Measurements from ENCODE around the gene VGF. TPM values are rescaled to one million over a fixed set of nuclear protein-coding genes. Genes with fewer than 3 reads are reported as not detected.
"Not testable (repeated sequence)": the region's sequence is repeated elsewhere in the genome, so short reads cannot be mapped to it uniquely, and the experiment has no call there.

The VGF gene
- not detected for total RNA-seq

GRCh38 chr7:101165075-101165957 is at the start of gene VGF:
Gene VGF, minus strand, starts transcription at chr7:101165569. Its CDS starts 726 bp downstream, at chr7:101164843.
- intact Hi-C loops (cut with micrococcal nuclease), result loop anchor here (1.0 to 2.0 kb wide), 2 partner anchors 11 to 79 kb away; partner anchors contain the start of genes AP1S1 and FIS1
- Mint-ChIP-seq H3K27ac (no peak within 1 kb of the TSS), H3K27me3 (peaks cover 60% of the 10 kb centered on the region)

GRCh38 chr7:101212014-101212413 is 46.6 kb upstream of the VGF start:
- intact Hi-C loops (cut with micrococcal nuclease), result loop anchor here (10.0 kb wide), 1 partner anchor 127 kb away; the partner anchor contains the start of gene TRIM56
- H3K9me3 Mint-ChIP-seq, result no peaks in the 10 kb centered on the region
- peaks cover 24% of the 10 kb centered on the region for H3K36me3 Mint-ChIP-seq
- H3K4me3 Mint-ChIP-seq, result no peak overlapping the region
- H3K4me1 Mint-ChIP-seq (ENCODE audit: low read depth), result peaks cover 9% of the 10 kb centered on the region
- POLR2A ChIA-PET, result no interaction called here
- CTCF ChIA-PET, result no interaction called here
- no peak for DNase-seq
- H3K27me3 Mint-ChIP-seq, result no peaks in the 10 kb centered on the region
- no peak overlapping the region for H3K27ac Mint-ChIP-seq

More at GRCh38 chr7:101165075-101165957, at the start of gene VGF:
- peak within 1 kb of the TSS; percentile 71 for H3K4me3 Mint-ChIP-seq
- H3K4me1 Mint-ChIP-seq (ENCODE audit: low read depth), result peaks cover 53% of the 10 kb centered on the region
- no peaks in the 10 kb centered on the region for H3K9me3 Mint-ChIP-seq
- POLR2A ChIA-PET, result interaction anchor here (1.1 to 2.0 kb wide), 4 partner anchors 9 to 276 kb away, joined by 3 to 6 read pairs (median 4); partner anchors contain the start of genes PLOD3, UFSP1 and ZNHIT1
- CTCF ChIA-PET, result interaction anchor here (0.9 to 2.7 kb wide), 7 partner anchors 8 to 52 kb away, joined by 3 to 20 read pairs (median 4); partner anchors contain the start of genes PLOD3 and ZNHIT1
- peaks cover 8% of the 10 kb centered on the region for H3K36me3 Mint-ChIP-seq
- DNase-seq, result peak; percentile 95

- no peaks in the 10 kb centered on the region for H3K27me3 Mint-ChIP-seq
- POLR2A ChIA-PET, result no interaction called here
- peaks cover 26% of the 10 kb centered on the region for H3K36me3 Mint-ChIP-seq
- intact Hi-C loops (cut with micrococcal nuclease), result loop anchor here (10.0 kb wide), 1 partner anchor 127 kb away; the partner anchor contains the start of gene TRIM56
- H3K4me3 Mint-ChIP-seq, result no peak overlapping the region
- H3K9me3 Mint-ChIP-seq, result no peaks in the 10 kb centered on the region
- no peak for DNase-seq
- peaks cover 6% of the 10 kb centered on the region for H3K4me1 Mint-ChIP-seq (ENCODE audit: low read depth)
- CTCF ChIA-PET, result no interaction called here
- no peak overlapping the region for H3K27ac Mint-ChIP-seq
Observed at GRCh38 chr7:101211501-101211900, 46.1 kb upstream of the VGF start.

- no peaks in the 10 kb centered on the region for H3K9me3 Mint-ChIP-seq
- ChIA-PET POLR2A (no interaction called here), CTCF (no interaction called here)
- H3K4me3 Mint-ChIP-seq, result no peak overlapping the region
- no peak overlapping the region for H3K27ac Mint-ChIP-seq
- DNase-seq, result no peak
- H3K27me3 Mint-ChIP-seq, result no peaks in the 10 kb centered on the region
- no peaks in the 10 kb centered on the region for H3K4me1 Mint-ChIP-seq (ENCODE audit: low read depth)
- peaks cover 23% of the 10 kb centered on the region for H3K36me3 Mint-ChIP-seq
- intact Hi-C loops (cut with micrococcal nuclease), result loop anchor here (10.0 kb wide), 1 partner anchor 125 kb away; the partner anchor contains the start of gene TRIM56
Observed at GRCh38 chr7:101210143-101210542, 44.8 kb upstream of the VGF start.

GRCh38 chr7:101208794-101209193 is 43.4 kb upstream of the VGF start:
- Mint-ChIP-seq H3K4me3 (no peak overlapping the region), H3K4me1 (ENCODE audit: low read depth) (peaks cover 3% of the 10 kb centered on the region), H3K27me3 (peaks cover under 1% of the 10 kb centered on the region), H3K9me3 (no peaks in the 10 kb centered on the region), H3K27ac (no peak overlapping the region), H3K36me3 (peaks cover 19% of the 10 kb centered on the region)
- ChIA-PET POLR2A (no interaction called here), CTCF (no interaction called here)
- intact Hi-C loops (cut with micrococcal nuclease), result no loop called here
- DNase-seq, result no peak

- Mint-ChIP-seq H3K27ac (no peak overlapping the region), H3K9me3 (no peaks in the 10 kb centered on the region), H3K36me3 (peaks cover 19% of the 10 kb centered on the region), H3K27me3 (peaks cover 7% of the 10 kb centered on the region), H3K4me3 (no peak overlapping the region), H3K4me1 (ENCODE audit: low read depth) (peaks cover 5% of the 10 kb centered on the region)
- ChIA-PET CTCF (interaction anchor here (1.4 kb wide), 1 partner anchor 15 kb away, joined by 4 read pairs; no protein-coding TSS in a partner anchor), POLR2A (no interaction called here)
- DNase-seq, result no peak
- intact Hi-C loops (cut with micrococcal nuclease), result no loop called here
Observed at GRCh38 chr7:101207459-101207858, 42.1 kb upstream of the VGF start.

- H3K4me3 Mint-ChIP-seq, result no peak overlapping the region
- intact Hi-C loops (cut with micrococcal nuclease), result no loop called here
- no peak for DNase-seq
- H3K9me3 Mint-ChIP-seq, result no peaks in the 10 kb centered on the region
- peaks cover 7% of the 10 kb centered on the region for H3K27me3 Mint-ChIP-seq
- H3K36me3 Mint-ChIP-seq, result peaks cover 19% of the 10 kb centered on the region
- ChIA-PET POLR2A (no interaction called here), CTCF (interaction anchor here (1.4 to 2.1 kb wide), 2 partner anchors 14 to 75 kb away, joined by 4 to 5 read pairs; no protein-coding TSS in a partner anchor)
- H3K27ac Mint-ChIP-seq, result no peak overlapping the region
- H3K4me1 Mint-ChIP-seq (ENCODE audit: low read depth), result peaks cover 5% of the 10 kb centered on the region
Observed at GRCh38 chr7:101206665-101207042, 41.3 kb upstream of the VGF start.

- no peak overlapping the region for H3K4me3 Mint-ChIP-seq
- no peaks in the 10 kb centered on the region for H3K9me3 Mint-ChIP-seq
- no peak overlapping the region for H3K27ac Mint-ChIP-seq
- no peak for DNase-seq
- ChIA-PET CTCF (interaction anchor here (2.1 to 3.9 kb wide), 2 partner anchors 14 to 76 kb away, joined by 5 to 33 read pairs; no protein-coding TSS in a partner anchor), POLR2A (no interaction called here)
- H3K36me3 Mint-ChIP-seq, result peaks cover 19% of the 10 kb centered on the region
- peaks cover 10% of the 10 kb centered on the region for H3K27me3 Mint-ChIP-seq
- intact Hi-C loops (cut with micrococcal nuclease), result no loop called here
- peaks cover 8% of the 10 kb centered on the region for H3K4me1 Mint-ChIP-seq (ENCODE audit: low read depth)
Observed at GRCh38 chr7:101205901-101206664, 40.7 kb upstream of the VGF start.

GRCh38 chr7:101203740-101204738 is 38.7 kb upstream of the VGF start:
- ChIA-PET POLR2A (interaction anchor here (1.1 to 1.3 kb wide), 2 partner anchors 13 to 14 kb away, joined by 3 read pairs; partner anchors contain the start of genes PLOD3 and ZNHIT1), CTCF (interaction anchor here (1.4 to 3.9 kb wide), 5 partner anchors 12 to 87 kb away, joined by 3 to 33 read pairs (median 4); no protein-coding TSS in a partner anchor)
- DNase-seq, result peak; percentile 52
- H3K36me3 Mint-ChIP-seq, result peaks cover 16% of the 10 kb centered on the region
- H3K4me1 Mint-ChIP-seq (ENCODE audit: low read depth), result peaks cover 10% of the 10 kb centered on the region
- peaks cover 16% of the 10 kb centered on the region for H3K27me3 Mint-ChIP-seq
- H3K4me3 Mint-ChIP-seq, result peak overlapping the region; percentile 69
- intact Hi-C loops (cut with micrococcal nuclease); H3K9me3 Mint-ChIP-seq: not testable (repeated sequence)
- H3K27ac Mint-ChIP-seq, result peak overlapping the region; percentile 87

- ChIA-PET CTCF (interaction anchor here (1.1 to 3.9 kb wide), 2 partner anchors 10 to 15 kb away, joined by 4 to 33 read pairs; partner anchors contain the start of genes PLOD3 and ZNHIT1), POLR2A (no interaction called here)
- Mint-ChIP-seq H3K27me3 (peaks cover 18% of the 10 kb centered on the region), H3K27ac (peak overlapping the region; percentile 13), H3K36me3 (peaks cover 6% of the 10 kb centered on the region), H3K4me3 (no peak overlapping the region), H3K9me3 (no peaks in the 10 kb centered on the region), H3K4me1 (ENCODE audit: low read depth) (peaks cover 10% of the 10 kb centered on the region)
- intact Hi-C loops (cut with micrococcal nuclease), result no loop called here
- DNase-seq, result no peak
Observed at GRCh38 chr7:101202603-101202918, 37.2 kb upstream of the VGF start.
